Nephron progenitor cell (in vitro differentiated cells): ENCODE data around the gene ZDHHC14.
A peak's percentile ranks its signal among the peaks of the same experiment; 100 is the strongest.

Experiments used
- DNase-seq: peaks from one replicate; pipeline ENCODE4 v3.0.0; 2021
- H3K27ac Mint-ChIP-seq: 2 replicates; pipeline ENCODE4 v1.8.0; 2021; ENCODE audit warnings: mild to moderate bottlenecking, moderate library complexity, mixed read lengths
- H3K27me3 Mint-ChIP-seq: 2 replicates; pipeline ENCODE4 v1.8.0; 2021; ENCODE audit warnings: mild to moderate bottlenecking, low read depth, mixed read lengths; ENCODE audit not compliant: poor library complexity
- H3K36me3 Mint-ChIP-seq: 2 replicates; pipeline ENCODE4 v1.8.0; 2021; ENCODE audit warnings: low read depth, mixed read lengths
- H3K4me1 Mint-ChIP-seq: 2 replicates; pipeline ENCODE4 v1.8.0; 2021; ENCODE audit warnings: mixed read lengths
- H3K4me3 Mint-ChIP-seq: 2 replicates; pipeline ENCODE4 v1.8.0; 2021; ENCODE audit warnings: mild to moderate bottlenecking, moderate library complexity, mixed read lengths
- H3K9me3 Mint-ChIP-seq: 2 replicates; pipeline ENCODE4 v1.8.0; 2021; ENCODE audit warnings: mild to moderate bottlenecking, moderate library complexity, mixed read lengths
- CTCF ChIP-seq: fragments of 200-600 bp; sonication (generic); IDR thresholded peaks from 2 replicates; pipeline ENCODE4 v1.5.0; 2021; ENCODE audit warnings: antibody characterized with exemption

The ZDHHC14 gene

GRCh38 chr6:157607317-157608109 is 226.5 kb downstream of the ZDHHC14 start:
- H3K9me3 Mint-ChIP-seq: no peaks in the 10 kb centered on the region
- H3K4me1 Mint-ChIP-seq: peaks cover 34% of the 10 kb centered on the region
- H3K4me3 Mint-ChIP-seq: peak overlapping the region; percentile 2
- DNase-seq: peak; percentile 15
- no peak for TF ChIP-seq CTCF
- H3K36me3 Mint-ChIP-seq: no peaks in the 10 kb centered on the region
- peaks cover 2% of the 10 kb centered on the region for H3K27me3 Mint-ChIP-seq
- peak overlapping the region; percentile 62 for H3K27ac Mint-ChIP-seq

- Mint-ChIP-seq H3K27ac (peak overlapping the region; percentile 30), H3K27me3 (peaks cover 2% of the 10 kb centered on the region), H3K9me3 (no peaks in the 10 kb centered on the region), H3K4me3 (no peak overlapping the region), H3K4me1 (peaks cover 34% of the 10 kb centered on the region), H3K36me3 (no peaks in the 10 kb centered on the region)
- no peak for TF ChIP-seq CTCF
- no peak for DNase-seq
These were observed 227.5 kb downstream of the ZDHHC14 start for GRCh38 chr6:157608221-157609075.

- no peak for DNase-seq
- no peak for TF ChIP-seq CTCF
- Mint-ChIP-seq H3K36me3 (no peaks in the 10 kb centered on the region), H3K27ac (no peak overlapping the region), H3K4me1 (peaks cover 37% of the 10 kb centered on the region), H3K27me3 (peaks cover 2% of the 10 kb centered on the region), H3K4me3 (no peak overlapping the region), H3K9me3 (no peaks in the 10 kb centered on the region)
These were observed 228.1 kb downstream of the ZDHHC14 start for GRCh38 chr6:157609117-157609516.

GRCh38 chr6:157609556-157609955 is 228.6 kb downstream of the ZDHHC14 start:
- Mint-ChIP-seq H3K27me3 (peaks cover 2% of the 10 kb centered on the region), H3K9me3 (no peaks in the 10 kb centered on the region), H3K4me1 (peaks cover 42% of the 10 kb centered on the region), H3K27ac (no peak overlapping the region), H3K4me3 (no peak overlapping the region), H3K36me3 (no peaks in the 10 kb centered on the region)
- DNase-seq: no peak
- TF ChIP-seq CTCF: no peak

GRCh38 chr6:157610451-157610999 is 229.5 kb downstream of the ZDHHC14 start:
- Mint-ChIP-seq H3K27ac (no peak overlapping the region), H3K36me3 (no peaks in the 10 kb centered on the region), H3K4me1 (peaks cover 47% of the 10 kb centered on the region), H3K27me3 (peaks cover 2% of the 10 kb centered on the region), H3K9me3 (no peaks in the 10 kb centered on the region), H3K4me3 (no peak overlapping the region)
- DNase-seq: no peak
- TF ChIP-seq CTCF: no peak
